ENCODE data around the gene FYB2. TPM values are rescaled to one million over a fixed set of nuclear protein-coding genes. Genes with fewer than 3 reads are reported as not detected.

Gene FYB2
- total RNA-seq, 1 experiment from 2014 or later = 0.48 TPM

GRCh38 chr1:56788102-56788501 is 31.1 kb downstream of the FYB2 start:
- H2BK20ac ChIP-seq (ENCODE audit: low read depth, low read length, poor library complexity, severe bottlenecking) = no peak overlapping the region
- Mint-ChIP-seq H3K4me1 (peaks cover 0 to 4% of the 10 kb centered on the region in 2 experiments; a peak in 2 of 4 replicates), H3K9me3 (no peaks in the 10 kb centered on the region), H3K27ac (no peak overlapping the region), H3K27me3 (ENCODE audit: low read depth) (no peaks in the 10 kb centered on the region), H3K36me3 (ENCODE audit: insufficient read depth in 1 of 3, low read depth in 3 of 3) (no peaks in the 10 kb centered on the region), H3K4me3 (no peak overlapping the region)
- H3K9me3 ChIP-seq (ENCODE audit: control insufficient read depth, low read depth, low read length) = no peaks in the 10 kb centered on the region
- TF ChIP-seq CTCF (conservative IDR thresholded peaks at IDR 0.05) = no peak
- no peaks in the 10 kb centered on the region for H3K79me1 ChIP-seq (ENCODE audit: insufficient read depth, low read depth, low read length, poor library complexity, severe bottlenecking)
- no peaks in the 10 kb centered on the region for H4K20me1 ChIP-seq (ENCODE audit: control insufficient read depth, insufficient read depth, insufficient read length)
- no peak overlapping the region for H3K9ac ChIP-seq (ENCODE audit: extremely low read depth, insufficient read length, low read length)
- H3K4me1 ChIP-seq (ENCODE audit: insufficient read depth, low read length) = no peaks in the 10 kb centered on the region
- H3K79me2 ChIP-seq (ENCODE audit: insufficient read depth, low read length) = no peaks in the 10 kb centered on the region
- H3K14ac ChIP-seq (ENCODE audit: insufficient read depth, low read length) = no peak overlapping the region
- H3K56ac ChIP-seq (ENCODE audit: insufficient read length, low read depth, low read length) = no peak overlapping the region
- no peak overlapping the region for H4K5ac ChIP-seq (ENCODE audit: insufficient read length, low read depth, low read length)
- no peak overlapping the region for H2AFZ ChIP-seq (ENCODE audit: low read length)
- no peak overlapping the region for H3K4ac ChIP-seq (ENCODE audit: low read depth, low read length)
- H3K18ac ChIP-seq (ENCODE audit: insufficient read length, low read depth, low read length) = no peak overlapping the region
- no peak overlapping the region for H4K8ac ChIP-seq (replicated peaks; ENCODE audit: insufficient read length, low read depth, low read length)
- H2BK5ac ChIP-seq (ENCODE audit: insufficient read length, low read length) = no peak overlapping the region
- no peak overlapping the region for H2BK12ac ChIP-seq (ENCODE audit: insufficient read length, low read depth, low read length)
- H2BK15ac ChIP-seq (ENCODE audit: low read depth, low read length) = no peak overlapping the region
- H3K4me2 ChIP-seq (ENCODE audit: insufficient read depth, insufficient read length, low read length) = no peak overlapping the region
- H3K27ac ChIP-seq (ENCODE audit: insufficient read length, low read depth, low read length) = no peak overlapping the region
- no peak overlapping the region for H3T11ph ChIP-seq (ENCODE audit: low read length)
- H3K23ac ChIP-seq (ENCODE audit: insufficient read length, low read depth, low read length) = no peak overlapping the region
- no peak overlapping the region for H2BK120ac ChIP-seq (ENCODE audit: low read depth, low read length, poor library complexity, severe bottlenecking)
- no peak for DNase-seq
- H2AK5ac ChIP-seq (ENCODE audit: insufficient read length, low read length) = no peak overlapping the region
- H3K27me3 ChIP-seq (ENCODE audit: insufficient read depth, low read length) = no peaks in the 10 kb centered on the region
- no peaks in the 10 kb centered on the region for H3K23me2 ChIP-seq (ENCODE audit: insufficient read length, low read depth, low read length, poor library complexity, severe bottlenecking)
- H4K91ac ChIP-seq (ENCODE audit: insufficient read length, low read depth, low read length) = no peak overlapping the region

Data from H9 (cell line).